GM13976 (cell line): Measurements from ENCODE around the gene THADA.
"Not testable (repeated sequence)": the region's sequence is repeated elsewhere in the genome, so short reads cannot be mapped to it uniquely, and the experiment has no call there.

Source experiments
- DNase-seq: peaks from one replicate; pipeline ENCODE4 v3.0.0; 2012; ENCODE audit warnings: low spot score
- CTCF ChIP-seq: IDR thresholded peaks from 2 replicates; pipeline ENCODE4 v1.5.1; 2012; ENCODE audit warnings: borderline replicate concordance, mild to moderate bottlenecking; ENCODE audit not compliant: insufficient read depth; ENCODE audit errors: extremely low read depth, missing control alignments, control extremely low read depth
- in situ Hi-C: fragments of 300-500 bp; cut with MboI; formaldehyde crosslinking; loops from one replicate; pipeline ENCODE4 v1.12.0; 2022; ENCODE audit warnings: low sequenced_read_pairs, mixed read lengths, inconsistent platforms; ENCODE audit not compliant: unreplicated experiment

THADA gene

GRCh38 chr2:43399515-43400264 is 196.1 kb downstream of the THADA start:
- TF ChIP-seq CTCF, result no peak
- in situ Hi-C loops, result no loop called here
- no peak for DNase-seq

GRCh38 chr2:43399098-43399497 is 196.7 kb downstream of the THADA start:
- no peak for TF ChIP-seq CTCF
- in situ Hi-C loops, result no loop called here

GRCh38 chr2:43397821-43398220 is 198.0 kb downstream of the THADA start:
- in situ Hi-C loops, result no loop called here
- DNase-seq, result no peak

More at GRCh38 chr2:43399098-43399497, 196.7 kb downstream of the THADA start:
- DNase-seq, result no peak

GRCh38 chr2:43397411-43397810 is 198.4 kb downstream of the THADA start:
- in situ Hi-C loops, result no loop called here
- no peak for DNase-seq
- TF ChIP-seq CTCF, result no peak

More at GRCh38 chr2:43397821-43398220, 198.0 kb downstream of the THADA start:
- TF ChIP-seq CTCF, result no peak

- in situ Hi-C loops, DNase-seq: not testable (repeated sequence)
These were observed 199.5 kb downstream of the THADA start for GRCh38 chr2:43396344-43396743.

GRCh38 chr2:43393918-43394317 is 201.9 kb downstream of the THADA start:
- in situ Hi-C loops, result no loop called here
- DNase-seq, result no peak
- TF ChIP-seq CTCF, result no peak

GRCh38 chr2:43391878-43392215 is 204.0 kb downstream of the THADA start:
- TF ChIP-seq CTCF, result no peak
- no peak for DNase-seq
- in situ Hi-C loops, result no loop called here
